SH-SY5Y (cell line): ENCODE data around the gene MEOX1.

Experiments
- GATA2 ChIP-seq: IDR thresholded peaks from 2 replicates; pipeline ENCODE4 v1.6.1; 2011; ENCODE audit warnings: mild to moderate bottlenecking, low read depth, low read length
- GATA3 ChIP-seq: IDR thresholded peaks from 2 replicates; pipeline ENCODE4 v1.6.1; 2011; ENCODE audit warnings: low read depth, mild to moderate bottlenecking, low read length, moderate library complexity

- TF ChIP-seq GATA2 (no peak), GATA3 (no peak)
Measured at GRCh38 chr17:43636426-43636825, 25.3 kb downstream of the MEOX1 start.
